Fibroblast of the aortic adventitia (primary cell): ENCODE data around the gene MCRIP1. TPM values are rescaled to one million over a fixed set of nuclear protein-coding genes. Genes with fewer than 3 reads are reported as not detected.

ENCODE experiments used
- DNase-seq: peaks from one replicate; pipeline ENCODE4 v3.0.0-alpha.2; 2010; ENCODE audit warnings: low read depth
- H3K4me3 ChIP-seq: 2 replicates; pipeline ENCODE4 v1.5.1; 2011; ENCODE audit warnings: low read depth, mild to moderate bottlenecking, control low read depth, low read length, moderate library complexity
- CTCF ChIP-seq: IDR thresholded peaks from 2 replicates; pipeline ENCODE4 v1.5.1; 2011; ENCODE audit warnings: mild to moderate bottlenecking, low read length, control low read depth, inconsistent platforms; ENCODE audit not compliant: insufficient read depth
- total RNA-seq: library from RNA; depleted of rRNA; stranded (reverse); fragments of >200 nt; gene quantifications from 2 replicates; pipeline ENCODE4 v1.2.3, GENCODE V29; 2012; ENCODE audit warnings: low replicate concordance

The MCRIP1 gene
- total RNA-seq, 1 donor: 130 TPM

- no peak overlapping the region for H3K4me3 ChIP-seq
- TF ChIP-seq CTCF: no peak
- no peak for DNase-seq
Measured at GRCh38 chr17:81851423-81851822, 18.3 kb upstream of the MCRIP1 start.

- DNase-seq: no peak
- H3K4me3 ChIP-seq: no peak overlapping the region
- no peak for TF ChIP-seq CTCF
Measured at GRCh38 chr17:81849457-81849856, 16.4 kb upstream of the MCRIP1 start.

GRCh38 chr17:81846743-81847689 lies 13.9 kb upstream of the MCRIP1 start:
- no peak for DNase-seq
- no peak for TF ChIP-seq CTCF
- no peak overlapping the region for H3K4me3 ChIP-seq

GRCh38 chr17:81845881-81846742 lies 13.0 kb upstream of the MCRIP1 start:
- DNase-seq: no peak
- no peak overlapping the region for H3K4me3 ChIP-seq
- TF ChIP-seq CTCF: no peak

- DNase-seq: no peak
- no peak for TF ChIP-seq CTCF
- no peak overlapping the region for H3K4me3 ChIP-seq
Measured at GRCh38 chr17:81845361-81845760, 12.3 kb upstream of the MCRIP1 start.

GRCh38 chr17:81844887-81845286 lies 11.8 kb upstream of the MCRIP1 start:
- H3K4me3 ChIP-seq: no peak overlapping the region
- no peak for DNase-seq
- TF ChIP-seq CTCF: no peak
